AG09309 (cell line): Measurements from ENCODE around the gene DNMT1.

Experiments
- DNase-seq: peaks from one replicate; pipeline ENCODE4 v3.0.0-alpha.2; 2010; ENCODE audit warnings: low read depth
- H3K4me3 ChIP-seq: 2 replicates; pipeline ENCODE4 v1.5.1; 2011; ENCODE audit warnings: mild to moderate bottlenecking, low read depth, low read length, moderate library complexity; ENCODE audit not compliant: control insufficient read depth
- CTCF ChIP-seq: IDR thresholded peaks from 2 replicates; pipeline ENCODE4 v1.5.1; 2011; ENCODE audit warnings: mild to moderate bottlenecking, low read depth, low read length, inconsistent platforms; ENCODE audit not compliant: insufficient read depth, control insufficient read depth; ENCODE audit errors: missing control alignments

The DNMT1 gene

GRCh38 chr19:10142701-10143375, 51.9 kb downstream of the DNMT1 start:
- no peak for DNase-seq
- TF ChIP-seq CTCF = no peak
- no peak overlapping the region for H3K4me3 ChIP-seq

DNA sequence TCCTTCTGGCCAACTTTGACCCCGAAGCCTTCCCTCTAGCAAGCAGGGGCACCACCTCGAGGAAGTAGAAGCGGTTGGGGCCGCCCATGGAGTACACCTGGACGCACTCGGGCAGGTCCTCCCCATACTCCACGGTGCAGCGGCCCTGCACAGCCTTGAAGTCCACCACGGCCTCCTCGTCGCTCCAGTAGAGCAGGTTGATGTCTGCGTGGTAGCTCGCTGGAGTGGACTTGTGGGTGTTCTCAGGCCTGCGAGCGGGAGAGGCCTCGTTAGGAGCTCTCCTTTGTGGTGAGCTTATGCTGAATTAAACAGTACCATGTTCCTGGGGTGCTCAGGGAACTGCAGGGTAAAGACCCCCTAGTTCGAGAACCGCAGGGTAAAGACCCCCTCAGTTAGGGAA, 52.8 kb downstream of the DNMT1 start:
- no peak for TF ChIP-seq CTCF
- H3K4me3 ChIP-seq = no peak overlapping the region
- no peak for DNase-seq

DNA sequence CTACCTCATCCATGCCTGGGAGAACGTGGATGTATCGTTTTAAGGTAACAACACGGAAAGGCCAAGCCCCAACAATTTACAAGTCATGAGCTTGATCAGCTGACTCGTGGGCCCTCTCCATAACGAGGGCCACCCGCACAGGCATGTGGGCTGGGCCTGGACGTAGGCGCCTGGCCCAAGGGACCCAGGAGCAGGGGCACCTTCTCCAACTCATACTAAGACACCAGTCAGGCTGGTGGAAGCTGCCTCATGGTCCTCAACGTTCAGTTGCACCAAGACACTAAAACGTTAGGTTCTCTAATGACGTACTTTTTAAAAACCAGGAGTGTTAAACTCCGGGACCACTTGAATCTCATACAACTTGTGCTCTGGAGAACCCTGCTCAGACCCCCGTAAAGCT, 53.3 kb downstream of the DNMT1 start:
- DNase-seq = no peak
- no peak overlapping the region for H3K4me3 ChIP-seq
- TF ChIP-seq CTCF = no peak

GRCh38 chr19:10139952-10140351, 54.8 kb downstream of the DNMT1 start:
- no peak for TF ChIP-seq CTCF
- no peak for DNase-seq
- H3K4me3 ChIP-seq = no peak overlapping the region

DNA sequence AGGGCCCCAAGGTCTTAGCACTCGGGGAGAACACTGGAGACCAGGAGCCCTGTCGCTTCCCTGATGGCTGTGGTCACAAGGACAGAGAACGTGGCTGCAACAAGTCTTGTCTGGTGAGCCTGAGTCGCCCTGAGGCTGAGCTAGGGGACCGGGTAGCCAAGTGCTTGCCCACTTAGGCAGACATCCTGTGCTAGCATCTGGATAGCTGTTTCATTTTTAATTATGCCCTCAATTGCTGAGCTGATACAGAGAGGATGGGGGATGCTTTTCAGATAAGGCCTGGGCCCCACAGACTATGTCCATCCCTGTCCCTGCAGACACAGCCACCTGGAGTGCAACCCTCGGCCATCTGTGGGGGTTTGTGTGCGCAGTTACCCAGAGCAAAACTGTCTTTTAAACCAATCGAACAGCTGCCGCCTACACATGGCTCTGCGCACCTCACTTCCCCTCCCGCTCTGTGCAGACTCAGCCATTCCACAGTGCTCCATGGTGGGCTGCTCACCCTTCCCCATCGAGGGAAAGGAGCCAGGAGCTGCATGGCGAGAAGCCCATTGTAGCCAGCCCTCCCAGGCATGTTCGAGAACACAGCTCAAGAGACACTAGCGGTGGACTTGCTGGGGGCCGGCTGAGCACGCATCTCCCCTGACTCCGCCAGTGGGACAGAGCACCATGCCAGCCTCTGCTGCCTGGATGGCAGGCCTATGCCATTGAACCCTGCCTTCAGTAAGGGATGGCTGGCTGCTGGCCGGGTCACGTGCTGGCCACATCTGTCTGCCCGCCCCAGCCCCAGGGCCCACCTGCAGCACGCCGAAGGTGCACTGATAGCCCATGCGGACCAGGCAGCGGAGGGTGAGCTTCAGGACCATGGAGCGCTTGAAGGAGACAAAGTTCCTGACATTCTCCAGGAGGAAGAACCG, 55.6 kb downstream of the DNMT1 start:
- no peak for DNase-seq
- H3K4me3 ChIP-seq = no peak overlapping the region

More for the DNA sequence above, 55.6 kb downstream of the DNMT1 start:
- TF ChIP-seq CTCF = no peak
